Measurements from ENCODE around the gene NEUROG3.
"Not testable (repeated sequence)": the region's sequence is repeated elsewhere in the genome, so short reads cannot be mapped to it uniquely, and the experiment has no call there.

The NEUROG3 gene

GRCh38 chr10:69571618-69572158 is 1.5 kb downstream of the NEUROG3 start:
- DNase-seq: peak; percentile 38

- no peak for DNase-seq
Measured at GRCh38 chr10:69570050-69570816, 3.0 kb downstream of the NEUROG3 start.

GRCh38 chr10:69569396-69569934 is 3.8 kb downstream of the NEUROG3 start:
- DNase-seq: no peak

- no peak for DNase-seq
Measured at GRCh38 chr10:69568472-69569395, 4.5 kb downstream of the NEUROG3 start.

- DNase-seq: peak; percentile 87
Measured at GRCh38 chr10:69567920-69568319, 5.3 kb downstream of the NEUROG3 start.

GRCh38 chr10:69562731-69563254 is 10.4 kb downstream of the NEUROG3 start:
- no peak for DNase-seq

GRCh38 chr10:69559525-69559924 is 13.7 kb downstream of the NEUROG3 start:
- DNase-seq: no peak

- DNase-seq: no peak
Measured at GRCh38 chr10:69558559-69558958, 14.7 kb downstream of the NEUROG3 start.

GRCh38 chr10:69554611-69555010 is 18.6 kb downstream of the NEUROG3 start:
- DNase-seq: no peak

- DNase-seq: no peak
Measured at GRCh38 chr10:69553328-69553727, 19.9 kb downstream of the NEUROG3 start.

- no peak for DNase-seq
Measured at GRCh38 chr10:69552268-69552667, 21.0 kb downstream of the NEUROG3 start.

- no peak for DNase-seq
Measured at GRCh38 chr10:69549959-69550358, 23.3 kb downstream of the NEUROG3 start.

GRCh38 chr10:69541463-69541862 is 31.8 kb downstream of the NEUROG3 start:
- DNase-seq: no peak

GRCh38 chr10:69538461-69538860 is 34.8 kb downstream of the NEUROG3 start:
- DNase-seq: no peak

- no peak for DNase-seq
Measured at GRCh38 chr10:69537449-69537848, 35.8 kb downstream of the NEUROG3 start.

GRCh38 chr10:69536521-69536920 is 36.7 kb downstream of the NEUROG3 start:
- not testable (repeated sequence) for DNase-seq

GRCh38 chr10:69533658-69534057 is 39.6 kb downstream of the NEUROG3 start:
- DNase-seq: no peak

- DNase-seq: no peak
Measured at GRCh38 chr10:69527961-69528360, 45.3 kb downstream of the NEUROG3 start.

Measured in islet precursor cell (in vitro differentiated cells).